Stimulated activated CD4-positive, alpha-beta T cell treated with anti-CD3 and anti-CD28 coated beads, Interleukin-1b, Interleukin-23, amount 100 ng/mL, for 1 hour (primary cell): ENCODE results near the gene NFATC2.

Experiments
- DNase-seq, 2 donors: peaks; one replicate each; pipeline ENCODE4 v3.0.0-alpha.2; 2020; ENCODE audit warnings: low read depth in 2 of 2

NFATC2 gene

GRCh38 chr20:51451484-51451883 lies 91.0 kb downstream of the NFATC2 start:
- DNase-seq = no peak

GRCh38 chr20:51450984-51451383 lies 91.5 kb downstream of the NFATC2 start:
- no peak for DNase-seq

- no peak for DNase-seq
These were observed 92.3 kb downstream of the NFATC2 start for GRCh38 chr20:51450221-51450712.

GRCh38 chr20:51449498-51450220 lies 92.9 kb downstream of the NFATC2 start:
- no peak for DNase-seq

GRCh38 chr20:51447765-51448148 lies 94.8 kb downstream of the NFATC2 start:
- DNase-seq = no peak

GRCh38 chr20:51447097-51447764 lies 95.3 kb downstream of the NFATC2 start:
- no peak for DNase-seq

GRCh38 chr20:51446656-51447055 lies 95.9 kb downstream of the NFATC2 start:
- no peak for DNase-seq

GRCh38 chr20:51446230-51446629 lies 96.3 kb downstream of the NFATC2 start:
- no peak for DNase-seq

- no peak for DNase-seq
These were observed 96.9 kb downstream of the NFATC2 start for GRCh38 chr20:51445591-51445990.

GRCh38 chr20:51444922-51445438 lies 97.5 kb downstream of the NFATC2 start:
- no peak for DNase-seq

- DNase-seq = no peak
These were observed 98.1 kb downstream of the NFATC2 start for GRCh38 chr20:51444467-51444866.

- DNase-seq = no peak
These were observed 99.9 kb downstream of the NFATC2 start for GRCh38 chr20:51442602-51443001.

GRCh38 chr20:51440589-51440988 lies 101.9 kb downstream of the NFATC2 start:
- DNase-seq = no peak

- no peak for DNase-seq
These were observed 103.3 kb downstream of the NFATC2 start for GRCh38 chr20:51439160-51439689.

- DNase-seq = no peak
These were observed 104.4 kb downstream of the NFATC2 start for GRCh38 chr20:51438136-51438535.

- no peak for DNase-seq
These were observed 105.2 kb downstream of the NFATC2 start for GRCh38 chr20:51437182-51437924.

GRCh38 chr20:51434580-51435247 lies 107.8 kb downstream of the NFATC2 start:
- no peak for DNase-seq

- no peak for DNase-seq
These were observed 108.5 kb downstream of the NFATC2 start for GRCh38 chr20:51434026-51434425.

GRCh38 chr20:51432875-51433274 lies 109.6 kb downstream of the NFATC2 start:
- DNase-seq = no peak

GRCh38 chr20:51432251-51432784 lies 110.2 kb downstream of the NFATC2 start:
- DNase-seq = no peak

GRCh38 chr20:51431321-51431720 lies 111.2 kb downstream of the NFATC2 start:
- DNase-seq = no peak
